ENCODE data around the gene C1orf167.

DNA sequence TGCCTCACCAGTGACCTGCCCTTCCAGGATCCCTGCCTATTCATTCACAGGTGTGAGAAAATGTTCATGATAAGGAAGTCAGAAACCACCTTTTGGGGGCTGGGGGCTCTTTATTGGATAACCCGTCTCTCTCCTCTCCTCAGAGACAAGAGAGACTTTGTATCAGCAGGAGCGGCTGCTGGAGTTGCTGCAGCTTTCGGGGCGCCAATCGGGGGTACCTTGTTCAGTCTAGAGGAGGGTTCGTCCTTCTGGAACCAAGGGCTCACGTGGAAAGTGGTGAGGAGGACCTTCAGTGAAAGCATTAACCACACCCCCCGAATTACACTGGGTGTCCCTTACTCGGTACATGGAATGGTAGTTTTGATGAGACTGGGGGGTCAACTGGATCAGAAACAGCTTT lies 65.0 kb downstream of the C1orf167 start:
- no peak for TF ChIP-seq POLR2A (IDR thresholded peaks at IDR 0.05)
- TF ChIP-seq, protein P1, sequence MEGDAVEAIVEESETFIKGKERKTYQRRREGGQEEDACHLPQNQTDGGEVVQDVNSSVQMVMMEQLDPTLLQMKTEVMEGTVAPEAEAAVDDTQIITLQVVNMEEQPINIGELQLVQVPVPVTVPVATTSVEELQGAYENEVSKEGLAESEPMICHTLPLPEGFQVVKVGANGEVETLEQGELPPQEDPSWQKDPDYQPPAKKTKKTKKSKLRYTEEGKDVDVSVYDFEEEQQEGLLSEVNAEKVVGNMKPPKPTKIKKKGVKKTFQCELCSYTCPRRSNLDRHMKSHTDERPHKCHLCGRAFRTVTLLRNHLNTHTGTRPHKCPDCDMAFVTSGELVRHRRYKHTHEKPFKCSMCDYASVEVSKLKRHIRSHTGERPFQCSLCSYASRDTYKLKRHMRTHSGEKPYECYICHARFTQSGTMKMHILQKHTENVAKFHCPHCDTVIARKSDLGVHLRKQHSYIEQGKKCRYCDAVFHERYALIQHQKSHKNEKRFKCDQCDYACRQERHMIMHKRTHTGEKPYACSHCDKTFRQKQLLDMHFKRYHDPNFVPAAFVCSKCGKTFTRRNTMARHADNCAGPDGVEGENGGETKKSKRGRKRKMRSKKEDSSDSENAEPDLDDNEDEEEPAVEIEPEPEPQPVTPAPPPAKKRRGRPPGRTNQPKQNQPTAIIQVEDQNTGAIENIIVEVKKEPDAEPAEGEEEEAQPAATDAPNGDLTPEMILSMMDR (IDR thresholded peaks at IDR 0.05): no peak
